Neural cell (in vitro differentiated cells): ENCODE results near the gene UCK1. TPM values are rescaled to one million over a fixed set of nuclear protein-coding genes. Genes with fewer than 3 reads are reported as not detected.

Source experiments
- H2AFZ ChIP-seq: fragments of 200-600, 300-800 bp; sonication (generic), shearing (Covaris generic); 2 replicates; pipeline ENCODE4 v1.6.0; 2014; ENCODE audit warnings: low read depth, mild to moderate bottlenecking, antibody characterized with exemption, low read length, moderate library complexity
- H3F3A ChIP-seq: fragments of 200-600 bp; shearing (Covaris generic); 2 replicates; pipeline ENCODE4 v1.6.1; 2016; ENCODE audit warnings: mild to moderate bottlenecking, moderate library complexity, mixed read lengths, antibody characterized with exemption, low read length; ENCODE audit not compliant: insufficient read depth, poor library complexity, severe bottlenecking
- H3K27ac ChIP-seq: fragments of 200-600, 300-800 bp; sonication (generic), shearing (Covaris generic); 2 replicates; pipeline ENCODE4 v1.5.1; 2014; ENCODE audit warnings: mild to moderate bottlenecking, low read length, moderate library complexity
- H3K27me3 ChIP-seq: fragments of 300-800, 200-600 bp; sonication (generic), shearing (Covaris generic); 2 replicates; pipeline ENCODE4 v1.6.0; 2014; ENCODE audit warnings: mild to moderate bottlenecking, low read depth, low read length, moderate library complexity; ENCODE audit not compliant: insufficient read depth
- H3K36me3 ChIP-seq: fragments of 300-800, 200-600 bp; sonication (generic), shearing (Covaris generic); 2 replicates; pipeline ENCODE4 v1.5.1; 2014; ENCODE audit warnings: mild to moderate bottlenecking, antibody characterized with exemption, low read length, moderate library complexity; ENCODE audit not compliant: insufficient read depth
- H3K4me2 ChIP-seq: fragments of 300-800, 200-600 bp; sonication (generic), shearing (Covaris generic); 2 replicates; pipeline ENCODE4 v1.6.0; 2014; ENCODE audit warnings: mild to moderate bottlenecking, low read length
- H3K4me3 ChIP-seq: fragments of 300-800, 200-600 bp; sonication (generic), shearing (Covaris generic); 2 replicates; pipeline ENCODE4 v1.5.1; 2014; ENCODE audit warnings: mild to moderate bottlenecking, low read length, moderate library complexity
- H3K79me2 ChIP-seq: fragments of 200-600 bp; shearing (Covaris generic); replicated peaks from 2 replicates; pipeline ENCODE4 v1.6.0; 2014; ENCODE audit warnings: mild to moderate bottlenecking, low read length, moderate library complexity; ENCODE audit not compliant: insufficient read depth
- H3K9ac ChIP-seq: fragments of 300-800, 200-600 bp; sonication (generic), shearing (Covaris generic); 2 replicates; pipeline ENCODE4 v1.6.1; 2016; ENCODE audit warnings: mild to moderate bottlenecking, low read length, mixed read lengths
- H3K9me2 ChIP-seq: fragments of 200-600 bp; shearing (Covaris generic); 2 replicates; pipeline ENCODE4 v1.6.1; 2016; ENCODE audit warnings: mild to moderate bottlenecking, low read length, mixed read lengths; ENCODE audit not compliant: insufficient read depth
- H3K9me3 ChIP-seq: fragments of 200-600, 300-800 bp; sonication (generic), shearing (Covaris generic); 2 replicates; pipeline ENCODE4 v1.6.1; 2016; ENCODE audit warnings: mild to moderate bottlenecking, mixed run types, low read length, moderate library complexity, mixed read lengths
- H4K20me1 ChIP-seq: fragments of 200-600 bp; shearing (Covaris generic); 2 replicates; pipeline ENCODE4 v1.6.1; 2016; ENCODE audit warnings: mild to moderate bottlenecking, mixed run types; ENCODE audit not compliant: insufficient read depth
- EP300 ChIP-seq: fragments of 450-650 bp; conservative IDR thresholded peaks from 2 replicates; pipeline ENCODE4 v1.6.1; 2014; ENCODE audit warnings: antibody characterized with exemption, mild to moderate bottlenecking, moderate library complexity; ENCODE audit not compliant: poor library complexity, severe bottlenecking
- EZH2 ChIP-seq: fragments of 200-600, 300-800 bp; shearing (Covaris generic), sonication (generic); IDR thresholded peaks from 2 replicates; pipeline ENCODE4 v1.6.1; 2014; ENCODE audit warnings: antibody characterized with exemption, low read length, borderline replicate concordance, mild to moderate bottlenecking; ENCODE audit not compliant: insufficient read depth, poor library complexity, severe bottlenecking
- MXI1 ChIP-seq: fragments of 450-650 bp; conservative IDR thresholded peaks from 2 replicates; pipeline ENCODE4 v1.6.1; 2014; ENCODE audit warnings: antibody characterized with exemption, mild to moderate bottlenecking; ENCODE audit not compliant: poor library complexity, severe bottlenecking
- POLR2AphosphoS5 ChIP-seq: IDR thresholded peaks from 2 replicates; pipeline ENCODE4 v1.6.1; 2012
- RAD21 ChIP-seq: fragments of 450-650 bp; conservative IDR thresholded peaks from 2 replicates; pipeline ENCODE4 v1.6.1; 2014; ENCODE audit warnings: antibody characterized with exemption, mild to moderate bottlenecking, moderate library complexity
- SMC3 ChIP-seq: fragments of 450-650 bp; conservative IDR thresholded peaks from 2 replicates; pipeline ENCODE4 v1.6.1; 2014; ENCODE audit warnings: antibody characterized with exemption, mild to moderate bottlenecking, moderate library complexity; ENCODE audit not compliant: poor library complexity
- TAF1 ChIP-seq: IDR thresholded peaks from 2 replicates; pipeline ENCODE4 v1.6.1; 2012; ENCODE audit warnings: low read depth
- polyA plus RNA-seq: library from polyadenylated mRNA; depleted of rRNA; stranded (reverse); fragments of >200 nt; gene quantifications from 2 replicates; pipeline ENCODE4 v1.2.3, GENCODE V29; 2014
- TF ChIP-seq, protein P1 (sequence below): fragments of 450-650 bp; IDR thresholded peaks from 2 replicates; pipeline ENCODE4 v1.5.1; 2014; ENCODE audit warnings: antibody characterized with exemption, mild to moderate bottlenecking, moderate library complexity; ENCODE audit not compliant: poor library complexity, severe bottlenecking
- TF ChIP-seq, protein P2 (sequence below): IDR thresholded peaks from 2 replicates; pipeline ENCODE4 v1.6.1; 2012; ENCODE audit warnings: borderline replicate concordance

Gene UCK1
- polyA plus RNA-seq, 1 donor from 2014 or later, result 45.9 TPM

DNA sequence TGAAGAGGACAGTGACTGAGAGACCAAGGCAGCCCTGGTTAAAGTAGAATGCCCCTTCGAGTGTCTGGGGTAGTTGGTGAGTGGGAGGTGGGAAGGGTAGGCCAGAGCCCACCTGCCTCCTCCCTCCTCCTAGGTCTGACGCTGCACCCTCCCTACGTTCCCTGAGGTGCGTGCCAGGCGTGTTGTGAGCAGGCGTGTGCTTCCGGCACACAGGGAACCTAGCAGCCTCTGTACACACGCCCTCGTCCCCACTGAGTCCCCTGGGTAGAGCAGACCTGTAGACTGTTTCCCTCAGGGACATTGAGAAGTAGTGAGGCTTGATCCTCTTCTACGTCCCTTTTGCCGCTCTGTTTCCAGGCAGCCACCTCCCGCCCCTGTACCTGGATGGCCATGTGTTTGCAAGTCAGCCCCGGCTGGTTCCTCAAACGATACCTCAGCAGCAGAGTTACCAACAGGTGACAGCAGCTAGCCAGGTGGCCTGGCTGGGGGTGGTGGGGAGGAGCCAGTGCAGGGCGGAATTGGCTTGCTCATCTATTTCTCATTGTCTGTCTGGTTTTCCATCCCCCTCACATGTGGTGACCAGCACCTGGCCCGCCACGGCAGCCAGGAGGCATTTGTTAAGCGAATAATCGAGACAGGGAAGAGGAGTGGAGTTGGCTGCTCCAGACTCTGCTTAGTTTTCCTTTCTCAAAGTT is 45.2 kb downstream of the UCK1 start:
- Histone ChIP-seq H3K27me3 (no peaks in the 10 kb centered on the region), H3K27ac (no peak overlapping the region), H3K79me2 (no peaks in the 10 kb centered on the region), H3K9me2 (no peaks in the 10 kb centered on the region), H4K20me1 (peaks cover 6% of the 10 kb centered on the region), H3F3A (no peaks in the 10 kb centered on the region), H3K4me2 (no peak overlapping the region), H3K9ac (no peak overlapping the region), H3K4me3 (no peak overlapping the region), H3K36me3 (peaks cover 2% of the 10 kb centered on the region), H2AFZ (no peak overlapping the region), H3K9me3 (no peaks in the 10 kb centered on the region)
- no peak for TF ChIP-seq TAF1
- TF ChIP-seq SMC3, result no peak

- Histone ChIP-seq H3K9me3 (no peaks in the 10 kb centered on the region), H3K27ac (no peak overlapping the region), H3F3A (no peaks in the 10 kb centered on the region), H3K27me3 (no peaks in the 10 kb centered on the region), H3K4me2 (no peak overlapping the region), H3K36me3 (no peaks in the 10 kb centered on the region), H4K20me1 (peaks cover 6% of the 10 kb centered on the region), H3K79me2 (peaks cover 2% of the 10 kb centered on the region), H3K9ac (no peak overlapping the region), H2AFZ (no peak overlapping the region), H3K4me3 (no peak overlapping the region), H3K9me2 (no peaks in the 10 kb centered on the region)
- TF ChIP-seq, protein P1, sequence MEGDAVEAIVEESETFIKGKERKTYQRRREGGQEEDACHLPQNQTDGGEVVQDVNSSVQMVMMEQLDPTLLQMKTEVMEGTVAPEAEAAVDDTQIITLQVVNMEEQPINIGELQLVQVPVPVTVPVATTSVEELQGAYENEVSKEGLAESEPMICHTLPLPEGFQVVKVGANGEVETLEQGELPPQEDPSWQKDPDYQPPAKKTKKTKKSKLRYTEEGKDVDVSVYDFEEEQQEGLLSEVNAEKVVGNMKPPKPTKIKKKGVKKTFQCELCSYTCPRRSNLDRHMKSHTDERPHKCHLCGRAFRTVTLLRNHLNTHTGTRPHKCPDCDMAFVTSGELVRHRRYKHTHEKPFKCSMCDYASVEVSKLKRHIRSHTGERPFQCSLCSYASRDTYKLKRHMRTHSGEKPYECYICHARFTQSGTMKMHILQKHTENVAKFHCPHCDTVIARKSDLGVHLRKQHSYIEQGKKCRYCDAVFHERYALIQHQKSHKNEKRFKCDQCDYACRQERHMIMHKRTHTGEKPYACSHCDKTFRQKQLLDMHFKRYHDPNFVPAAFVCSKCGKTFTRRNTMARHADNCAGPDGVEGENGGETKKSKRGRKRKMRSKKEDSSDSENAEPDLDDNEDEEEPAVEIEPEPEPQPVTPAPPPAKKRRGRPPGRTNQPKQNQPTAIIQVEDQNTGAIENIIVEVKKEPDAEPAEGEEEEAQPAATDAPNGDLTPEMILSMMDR, result no peak
- TF ChIP-seq, protein P2, sequence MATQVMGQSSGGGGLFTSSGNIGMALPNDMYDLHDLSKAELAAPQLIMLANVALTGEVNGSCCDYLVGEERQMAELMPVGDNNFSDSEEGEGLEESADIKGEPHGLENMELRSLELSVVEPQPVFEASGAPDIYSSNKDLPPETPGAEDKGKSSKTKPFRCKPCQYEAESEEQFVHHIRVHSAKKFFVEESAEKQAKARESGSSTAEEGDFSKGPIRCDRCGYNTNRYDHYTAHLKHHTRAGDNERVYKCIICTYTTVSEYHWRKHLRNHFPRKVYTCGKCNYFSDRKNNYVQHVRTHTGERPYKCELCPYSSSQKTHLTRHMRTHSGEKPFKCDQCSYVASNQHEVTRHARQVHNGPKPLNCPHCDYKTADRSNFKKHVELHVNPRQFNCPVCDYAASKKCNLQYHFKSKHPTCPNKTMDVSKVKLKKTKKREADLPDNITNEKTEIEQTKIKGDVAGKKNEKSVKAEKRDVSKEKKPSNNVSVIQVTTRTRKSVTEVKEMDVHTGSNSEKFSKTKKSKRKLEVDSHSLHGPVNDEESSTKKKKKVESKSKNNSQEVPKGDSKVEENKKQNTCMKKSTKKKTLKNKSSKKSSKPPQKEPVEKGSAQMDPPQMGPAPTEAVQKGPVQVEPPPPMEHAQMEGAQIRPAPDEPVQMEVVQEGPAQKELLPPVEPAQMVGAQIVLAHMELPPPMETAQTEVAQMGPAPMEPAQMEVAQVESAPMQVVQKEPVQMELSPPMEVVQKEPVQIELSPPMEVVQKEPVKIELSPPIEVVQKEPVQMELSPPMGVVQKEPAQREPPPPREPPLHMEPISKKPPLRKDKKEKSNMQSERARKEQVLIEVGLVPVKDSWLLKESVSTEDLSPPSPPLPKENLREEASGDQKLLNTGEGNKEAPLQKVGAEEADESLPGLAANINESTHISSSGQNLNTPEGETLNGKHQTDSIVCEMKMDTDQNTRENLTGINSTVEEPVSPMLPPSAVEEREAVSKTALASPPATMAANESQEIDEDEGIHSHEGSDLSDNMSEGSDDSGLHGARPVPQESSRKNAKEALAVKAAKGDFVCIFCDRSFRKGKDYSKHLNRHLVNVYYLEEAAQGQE, result no peak
Measured at GRCh38 chr9:131485206-131485605, 45.9 kb downstream of the UCK1 start.

DNA sequence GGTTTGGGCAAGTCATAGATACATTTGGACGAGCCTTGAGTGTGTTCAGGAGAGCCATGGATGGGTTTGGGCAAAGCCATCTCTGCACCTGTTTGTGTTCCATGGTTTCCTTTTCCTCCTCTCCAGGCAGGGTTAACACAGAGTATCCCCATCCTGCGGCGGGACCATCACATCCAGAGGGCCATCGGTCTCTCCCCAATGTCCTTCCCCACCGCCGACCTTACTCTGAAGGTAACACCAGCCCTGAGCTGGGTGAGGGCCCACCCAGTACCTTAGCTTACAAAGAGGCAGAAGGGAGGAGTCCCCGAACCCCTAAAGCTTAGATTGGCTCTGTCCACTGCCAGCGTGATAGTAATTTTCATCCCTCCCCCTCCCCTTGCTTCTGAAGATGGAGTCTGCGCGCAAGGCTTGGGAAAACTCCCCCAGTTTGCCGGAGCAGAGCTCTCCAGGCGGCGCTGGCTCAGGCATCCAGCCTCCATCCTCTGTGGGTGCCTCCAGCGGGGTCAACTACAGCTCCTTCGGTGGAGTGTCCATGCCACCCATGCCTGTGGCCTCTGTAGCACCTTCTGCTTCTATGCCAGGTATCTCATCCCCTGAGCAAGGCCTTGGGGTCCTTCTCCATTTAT is 46.4 kb downstream of the UCK1 start:
- TF ChIP-seq RAD21 (no peak), EP300 (no peak), SMC3 (no peak), EZH2 (no peak), POLR2AphosphoS5 (no peak), MXI1 (no peak), TAF1 (no peak)
- TF ChIP-seq, protein P1, result no peak
- TF ChIP-seq, protein P2, result no peak
- no peak overlapping the region for H2AFZ ChIP-seq
- H3K27ac ChIP-seq, result no peak overlapping the region
- H3F3A ChIP-seq, result no peaks in the 10 kb centered on the region
- no peak overlapping the region for H3K4me3 ChIP-seq
- no peak overlapping the region for H3K4me2 ChIP-seq
- H3K9me3 ChIP-seq, result no peaks in the 10 kb centered on the region
- no peaks in the 10 kb centered on the region for H3K36me3 ChIP-seq
- H3K79me2 ChIP-seq, result peaks cover 5% of the 10 kb centered on the region
- no peak overlapping the region for H3K9ac ChIP-seq
- no peaks in the 10 kb centered on the region for H3K27me3 ChIP-seq
- H4K20me1 ChIP-seq, result peaks cover 6% of the 10 kb centered on the region
- no peaks in the 10 kb centered on the region for H3K9me2 ChIP-seq
